H9 (cell line): ENCODE data around the gene LRFN2. TPM values are rescaled to one million over a fixed set of nuclear protein-coding genes. Genes with fewer than 3 reads are reported as not detected.

Experiments used
- DNase-seq: peaks from one replicate; pipeline ENCODE4 v3.0.0-alpha.2; 2017
- H2AFZ ChIP-seq: one replicate; pipeline ENCODE4 v1.6.1; 2013; ENCODE audit warnings: mild to moderate bottlenecking, low read length, control low read depth, moderate library complexity
- H2AK5ac ChIP-seq: 2 replicates; pipeline ENCODE4 v1.6.1; 2013; ENCODE audit warnings: low read length, control low read depth, mixed read lengths; ENCODE audit not compliant: insufficient read length
- H2BK120ac ChIP-seq: one replicate; pipeline ENCODE4 v1.6.1; 2013; ENCODE audit warnings: low read depth, mild to moderate bottlenecking, low read length, control low read depth, inconsistent platforms; ENCODE audit not compliant: poor library complexity, severe bottlenecking
- H2BK12ac ChIP-seq: 2 replicates; pipeline ENCODE4 v1.6.1; 2013; ENCODE audit warnings: low read length, control low read depth, mixed read lengths, low read depth; ENCODE audit not compliant: insufficient read length
- H2BK15ac ChIP-seq: 2 replicates; pipeline ENCODE4 v1.6.1; 2013; ENCODE audit warnings: low read depth, low read length, control low read depth
- H2BK20ac ChIP-seq: one replicate; pipeline ENCODE4 v1.6.1; 2013; ENCODE audit warnings: low read depth, mild to moderate bottlenecking, low read length, control low read depth, inconsistent platforms; ENCODE audit not compliant: poor library complexity, severe bottlenecking
- H2BK5ac ChIP-seq: 2 replicates; pipeline ENCODE4 v1.6.1; 2013; ENCODE audit warnings: low read length, control low read depth, mixed read lengths; ENCODE audit not compliant: insufficient read length
- H3K14ac ChIP-seq: 2 replicates; pipeline ENCODE4 v1.6.1; 2013; ENCODE audit warnings: low read length, control low read depth; ENCODE audit not compliant: insufficient read depth
- H3K18ac ChIP-seq: 2 replicates; pipeline ENCODE4 v1.6.1; 2013; ENCODE audit warnings: low read depth, mild to moderate bottlenecking, mixed read lengths, low read length, control low read depth; ENCODE audit not compliant: insufficient read length
- H3K23ac ChIP-seq: 2 replicates; pipeline ENCODE4 v1.6.1; 2013; ENCODE audit warnings: low read length, control low read depth, mixed read lengths, low read depth; ENCODE audit not compliant: insufficient read length
- H3K23me2 ChIP-seq: 2 replicates; pipeline ENCODE4 v1.6.1; 2013; ENCODE audit warnings: low read depth, mild to moderate bottlenecking, mixed read lengths, low read length, control low read depth; ENCODE audit not compliant: insufficient read length, poor library complexity, severe bottlenecking
- H3K27ac ChIP-seq: 2 replicates; pipeline ENCODE4 v1.5.1; 2013; ENCODE audit warnings: low read length, control low read depth, mixed read lengths, low read depth; ENCODE audit not compliant: insufficient read length
- H3K27me3 ChIP-seq: 2 replicates; pipeline ENCODE4 v1.6.1; 2013; ENCODE audit warnings: low read length, control low read depth, inconsistent platforms; ENCODE audit not compliant: insufficient read depth
- H3K4ac ChIP-seq: 2 replicates; pipeline ENCODE4 v1.6.1; 2013; ENCODE audit warnings: low read depth, mild to moderate bottlenecking, control low read depth, inconsistent platforms, low read length, moderate library complexity
- H3K4me1 ChIP-seq: 2 replicates; pipeline ENCODE4 v1.6.1; 2013; ENCODE audit warnings: low read length, control low read depth, inconsistent platforms; ENCODE audit not compliant: insufficient read depth
- H3K4me2 ChIP-seq: 2 replicates; pipeline ENCODE4 v1.6.1; 2013; ENCODE audit warnings: low read length, control low read depth, mixed read lengths; ENCODE audit not compliant: insufficient read length, insufficient read depth
- H3K56ac ChIP-seq: 2 replicates; pipeline ENCODE4 v1.6.1; 2013; ENCODE audit warnings: low read depth, mild to moderate bottlenecking, mixed read lengths, low read length, control low read depth; ENCODE audit not compliant: insufficient read length
- H3K79me1 ChIP-seq: 2 replicates; pipeline ENCODE4 v1.6.1; 2013; ENCODE audit warnings: low read depth, mild to moderate bottlenecking, moderate library complexity, low read length, control low read depth, inconsistent platforms; ENCODE audit not compliant: insufficient read depth, poor library complexity, severe bottlenecking
- H3K79me2 ChIP-seq: 2 replicates; pipeline ENCODE4 v1.6.1; 2013; ENCODE audit warnings: low read length, control low read depth, inconsistent platforms; ENCODE audit not compliant: insufficient read depth
- H3K9ac ChIP-seq: 2 replicates; pipeline ENCODE4 v1.6.1; 2013; ENCODE audit warnings: low read length, control low read depth, mixed read lengths; ENCODE audit not compliant: insufficient read length; ENCODE audit errors: extremely low read depth
- H3K9me3 ChIP-seq: one replicate; pipeline ENCODE4 v1.6.1; 2013; ENCODE audit warnings: low read depth, low read length, inconsistent platforms; ENCODE audit not compliant: control insufficient read depth
- H3T11ph ChIP-seq: one replicate; pipeline ENCODE4 v1.6.1; 2013; ENCODE audit warnings: mild to moderate bottlenecking, low read length, control low read depth, inconsistent platforms
- H4K20me1 ChIP-seq: one replicate; pipeline ENCODE4 v1.6.1; 2013; ENCODE audit not compliant: control insufficient read depth, insufficient read length, insufficient read depth
- H4K5ac ChIP-seq: 2 replicates; pipeline ENCODE4 v1.6.1; 2013; ENCODE audit warnings: low read depth, mild to moderate bottlenecking, mixed read lengths, low read length, control low read depth; ENCODE audit not compliant: insufficient read length
- H4K8ac ChIP-seq: replicated peaks from 2 replicates; pipeline ENCODE4 v1.6.1; 2013; ENCODE audit warnings: low read length, control low read depth, mixed read lengths, low read depth; ENCODE audit not compliant: insufficient read length
- H4K91ac ChIP-seq: 2 replicates; pipeline ENCODE4 v1.6.1; 2013; ENCODE audit warnings: low read depth, mild to moderate bottlenecking, moderate library complexity, mixed read lengths, low read length, control low read depth; ENCODE audit not compliant: insufficient read length
- H3K27ac Mint-ChIP-seq, 3 experiments: 2 replicates in 2 of 3; 3 replicates in 1 of 3; pipeline ENCODE4 v1.8.0; 2020 to 2021; ENCODE audit warnings: mixed read lengths in 3 of 3, mild to moderate bottlenecking in 1 of 3, moderate library complexity in 1 of 3
- H3K27me3 Mint-ChIP-seq: 2 replicates; pipeline ENCODE4 v1.8.0; 2021; ENCODE audit warnings: low read depth, mild to moderate bottlenecking, moderate library complexity, mixed read lengths
- H3K36me3 Mint-ChIP-seq, 3 experiments: 2 replicates in 2 of 3; 3 replicates in 1 of 3; pipeline ENCODE4 v1.8.0; 2020 to 2021; ENCODE audit warnings: low read depth in 3 of 3, mixed read lengths in 3 of 3; ENCODE audit not compliant: insufficient read depth in 1 of 3
- H3K4me1 Mint-ChIP-seq, 2 experiments: 2 replicates each; pipeline ENCODE4 v1.8.0; 2020; ENCODE audit warnings: mixed read lengths in 2 of 2
- H3K4me3 Mint-ChIP-seq, 2 experiments: 2 replicates in 1 of 2; 3 replicates in 1 of 2; pipeline ENCODE4 v1.8.0; 2020 to 2021; ENCODE audit warnings: mild to moderate bottlenecking in 2 of 2, mixed read lengths in 2 of 2, moderate library complexity in 1 of 2
- H3K9me3 Mint-ChIP-seq, 2 experiments: 2 replicates in 1 of 2; 3 replicates in 1 of 2; pipeline ENCODE4 v1.8.0; 2020; ENCODE audit warnings: mild to moderate bottlenecking in 2 of 2, mixed read lengths in 2 of 2, moderate library complexity in 1 of 2
- CTCF ChIP-seq: fragments of 200-600 bp; sonication (generic); conservative IDR thresholded peaks from 3 replicates; pipeline ENCODE4 v1.8.0; 2021; ENCODE audit warnings: antibody characterized with exemption, mild to moderate bottlenecking
- WGBS: extraction: QIAGEN DNeasy Blood & Tissue Kit; methylation state at CpG from one replicate; pipeline ENCODE4 v1.1.7; 2013; ENCODE audit warnings: missing lambda C conversion rate, low lambda C conversion rate, mixed read lengths; ENCODE audit not compliant: insufficient read length; ENCODE audit errors: extremely low coverage; 5-methylcytosine and 5-hydroxymethylcytosine counted together
- total RNA-seq: library from RNA; stranded (reverse); gene quantifications from 2 replicates; pipeline ENCODE4 v1.2.1, GENCODE V29; 2021

Gene LRFN2
- total RNA-seq, 1 experiment from 2014 or later, result 0.11 TPM

GRCh38 chr6:40469323-40469722, 117.8 kb downstream of the LRFN2 start:
- H2BK12ac ChIP-seq, result no peak overlapping the region
- no peak overlapping the region for H3K14ac ChIP-seq
- peaks cover 15% of the 10 kb centered on the region for H3K27me3 Mint-ChIP-seq
- H4K91ac ChIP-seq, result no peak overlapping the region
- no peak overlapping the region for H3T11ph ChIP-seq
- H3K23me2 ChIP-seq, result no peaks in the 10 kb centered on the region
- H2BK120ac ChIP-seq, result no peak overlapping the region
- no peaks in the 10 kb centered on the region for H3K79me1 ChIP-seq
- H3K27me3 ChIP-seq, result no peaks in the 10 kb centered on the region
- H2BK20ac ChIP-seq, result no peak overlapping the region
- H3K27ac Mint-ChIP-seq, result no peak overlapping the region
- no peak overlapping the region for H3K9ac ChIP-seq
- no peak overlapping the region for H3K23ac ChIP-seq
- no peak overlapping the region for H4K5ac ChIP-seq
- no peak overlapping the region for H2BK15ac ChIP-seq
- no peak overlapping the region for H3K4me3 Mint-ChIP-seq
- no peak overlapping the region for H3K4me2 ChIP-seq
- no peak overlapping the region for H2BK5ac ChIP-seq
- no peaks in the 10 kb centered on the region for H3K9me3 ChIP-seq
- H2AFZ ChIP-seq, result no peak overlapping the region
- no peak overlapping the region for H3K4ac ChIP-seq
- no peak overlapping the region for H3K56ac ChIP-seq
- H3K36me3 Mint-ChIP-seq, result no peaks in the 10 kb centered on the region
- TF ChIP-seq CTCF, result no peak
- H4K8ac ChIP-seq, result no peak overlapping the region
- H3K4me1 ChIP-seq, result no peaks in the 10 kb centered on the region; the same call in 1 of the 2 replicates
- peaks cover 2% of the 10 kb centered on the region for H4K20me1 ChIP-seq
- H3K79me2 ChIP-seq, result no peaks in the 10 kb centered on the region
- no peak overlapping the region for H2AK5ac ChIP-seq
- no CpG with 5 or more reads among the region's 3 CpGs for WGBS
- H3K9me3 Mint-ChIP-seq, result peaks cover 0 to 4% of the 10 kb centered on the region in 2 experiments; a peak in 2 of 5 replicates
- H3K18ac ChIP-seq, result no peak overlapping the region
- peaks cover 20 to 23% of the 10 kb centered on the region in 2 experiments for H3K4me1 Mint-ChIP-seq
- DNase-seq, result no peak
- no peak overlapping the region for H3K27ac ChIP-seq
